GM12873 (cell line): ENCODE results near the gene ZNF486.

ENCODE experiments used
- TF ChIP-seq, protein P1 (sequence below): IDR thresholded peaks from 2 replicates; pipeline ENCODE4 v1.5.1; 2012; ENCODE audit warnings: low read depth, mild to moderate bottlenecking, moderate library complexity, low read length, control low read depth; ENCODE audit not compliant: insufficient read depth; ENCODE audit errors: missing control alignments

Gene ZNF486

GRCh38 chr19:20233105-20233504 lies 66.1 kb downstream of the ZNF486 start:
- TF ChIP-seq, protein P1, sequence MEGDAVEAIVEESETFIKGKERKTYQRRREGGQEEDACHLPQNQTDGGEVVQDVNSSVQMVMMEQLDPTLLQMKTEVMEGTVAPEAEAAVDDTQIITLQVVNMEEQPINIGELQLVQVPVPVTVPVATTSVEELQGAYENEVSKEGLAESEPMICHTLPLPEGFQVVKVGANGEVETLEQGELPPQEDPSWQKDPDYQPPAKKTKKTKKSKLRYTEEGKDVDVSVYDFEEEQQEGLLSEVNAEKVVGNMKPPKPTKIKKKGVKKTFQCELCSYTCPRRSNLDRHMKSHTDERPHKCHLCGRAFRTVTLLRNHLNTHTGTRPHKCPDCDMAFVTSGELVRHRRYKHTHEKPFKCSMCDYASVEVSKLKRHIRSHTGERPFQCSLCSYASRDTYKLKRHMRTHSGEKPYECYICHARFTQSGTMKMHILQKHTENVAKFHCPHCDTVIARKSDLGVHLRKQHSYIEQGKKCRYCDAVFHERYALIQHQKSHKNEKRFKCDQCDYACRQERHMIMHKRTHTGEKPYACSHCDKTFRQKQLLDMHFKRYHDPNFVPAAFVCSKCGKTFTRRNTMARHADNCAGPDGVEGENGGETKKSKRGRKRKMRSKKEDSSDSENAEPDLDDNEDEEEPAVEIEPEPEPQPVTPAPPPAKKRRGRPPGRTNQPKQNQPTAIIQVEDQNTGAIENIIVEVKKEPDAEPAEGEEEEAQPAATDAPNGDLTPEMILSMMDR, result no peak

GRCh38 chr19:20235156-20235555 lies 68.1 kb downstream of the ZNF486 start:
- TF ChIP-seq, protein P1, result no peak

GRCh38 chr19:20237773-20238623 lies 71.0 kb downstream of the ZNF486 start:
- TF ChIP-seq, protein P1, result peak; percentile 2

GRCh38 chr19:20243629-20244028 lies 76.6 kb downstream of the ZNF486 start:
- TF ChIP-seq, protein P1, result no peak

DNA sequence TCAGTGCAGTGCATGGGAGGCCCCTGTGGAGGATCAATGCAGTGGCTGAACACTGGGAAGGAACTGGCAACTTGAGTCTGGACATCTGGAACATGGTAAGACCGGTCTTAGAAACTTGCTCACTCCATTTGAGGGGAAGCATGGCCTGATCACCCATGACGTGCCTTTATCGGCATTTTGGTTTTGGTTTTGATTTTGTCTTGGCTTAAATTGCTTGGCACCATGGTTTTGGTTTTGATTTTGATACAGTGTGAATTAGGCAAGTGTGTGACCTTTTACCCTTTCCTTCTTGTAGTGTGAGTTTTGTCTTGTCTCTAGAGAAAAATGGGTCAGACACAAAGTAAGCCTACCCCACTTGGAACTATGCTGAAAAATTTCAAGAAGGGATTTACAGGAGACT lies 77.3 kb downstream of the ZNF486 start:
- TF ChIP-seq, protein P1, result no peak

- TF ChIP-seq, protein P1, result no peak
Observed at GRCh38 chr19:20245309-20245708, 78.3 kb downstream of the ZNF486 start.

DNA sequence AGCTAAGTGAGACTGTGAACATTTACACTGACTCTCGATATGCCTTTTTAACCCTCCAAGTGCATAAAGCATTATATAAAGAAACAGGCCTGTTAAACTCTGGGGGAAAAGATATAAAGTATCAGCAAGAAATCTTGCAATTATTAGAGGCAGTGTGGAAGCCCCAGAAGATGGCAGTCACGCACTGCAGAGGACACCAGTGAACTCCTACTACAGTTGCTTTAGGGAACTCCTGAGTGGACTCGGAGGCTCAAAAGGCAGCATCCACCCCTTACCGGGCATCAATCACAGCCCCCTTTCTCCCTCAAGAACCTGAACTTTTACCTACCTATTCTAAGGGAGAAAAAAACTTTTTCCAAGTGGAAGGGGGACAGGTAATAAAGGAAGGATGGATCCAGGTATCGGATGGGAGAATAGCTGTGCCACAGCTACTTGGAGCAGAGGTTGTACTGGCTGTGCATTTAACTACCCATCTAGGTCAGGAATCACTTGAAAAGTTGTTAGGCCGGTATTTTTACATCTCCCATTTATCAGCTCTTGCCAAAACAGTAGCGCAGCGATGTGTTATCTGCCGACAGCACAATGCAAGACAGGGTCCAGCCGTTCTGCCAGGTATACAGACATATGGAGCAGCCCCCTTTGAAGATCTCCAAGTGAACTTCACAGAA lies 80.1 kb downstream of the ZNF486 start:
- TF ChIP-seq, protein P1, result peak; percentile 29
